Endothelial cell of umbilical vein (primary cell): ENCODE results near the gene SLCO2B1. TPM values are rescaled to one million over a fixed set of nuclear protein-coding genes. Genes with fewer than 3 reads are reported as not detected.

Experiments
- BruUV-seq: library from RNA; stranded (reverse); fragments of 400-500 nt; replicated peaks from 2 replicates; lab custom pipeline; 2021; lab: Mats Ljungman, UMichigan
- CTCF ChIA-PET: fragments of 300-600, 350-600 bp; sonication (Branson Sonifier 250); formaldehyde crosslinking; loops from one replicate; lab custom pipeline; 2021; ENCODE audit warnings: antibody characterized with exemption, inconsistent platforms; lab: Charles Lee
- POLR2A ChIA-PET: fragments of 300-600, 350-600 bp; sonication (Branson Sonifier 250); formaldehyde crosslinking; loops from one replicate; lab custom pipeline; 2021; ENCODE audit warnings: antibody characterized with exemption, inconsistent platforms; lab: Charles Lee
- DNase-seq: peaks from one replicate; pipeline ENCODE4 v3.0.0-alpha.2; 2011; ENCODE audit warnings: low read depth, low spot score
- FAIRE-seq: peaks from 2 replicates; lab custom pipeline; 2011; peaks lifted over from hg19 to GRCh38; lab: Jason Lieb, UNC
- H2AFZ ChIP-seq: 2 replicates; pipeline ENCODE4 v1.6.0; 2012; ENCODE audit warnings: low read depth, low read length, control low read depth, inconsistent platforms
- H3K27ac ChIP-seq: 2 replicates; pipeline ENCODE4 v1.5.1; 2011; ENCODE audit warnings: low read depth, mild to moderate bottlenecking, control low read depth, low read length, moderate library complexity; ENCODE audit not compliant: insufficient read depth
- H3K27me3 ChIP-seq, 2 experiments: 2 replicates each; pipeline versions ENCODE4 v1.6.0 to v1.6.1; 2011; ENCODE audit warnings: low read length in 2 of 2, mixed read lengths in 1 of 2; ENCODE audit not compliant: control insufficient read depth in 2 of 2, insufficient read depth in 2 of 2
- H3K36me3 ChIP-seq, 2 experiments: 2 replicates in 1 of 2; 3 replicates in 1 of 2; pipeline ENCODE4 v1.5.1; 2011; ENCODE audit warnings: low read length in 2 of 2, mild to moderate bottlenecking in 1 of 2, moderate library complexity in 1 of 2; ENCODE audit not compliant: control insufficient read depth in 2 of 2, insufficient read depth in 2 of 2; ENCODE audit errors: extremely low read depth in 1 of 2
- H3K4me1 ChIP-seq: 3 replicates; pipeline ENCODE4 v1.5.1; 2011; ENCODE audit warnings: mild to moderate bottlenecking, low read length; ENCODE audit not compliant: control insufficient read depth, insufficient read depth; ENCODE audit errors: extremely low read depth
- H3K4me2 ChIP-seq: 2 replicates; pipeline ENCODE4 v1.6.1; 2011; ENCODE audit warnings: low read length, control low read depth, mixed read lengths; ENCODE audit not compliant: insufficient read depth
- H3K4me3 ChIP-seq, 3 experiments: fragments of 200-600 bp in 1 of 3; sonication (generic), shearing (Covaris generic) in 1 of 3; replicated peaks in 1 of 3; 2 replicates each; pipeline ENCODE4 v1.5.1; 2011 to 2016; ENCODE audit warnings: control low read depth in 3 of 3, low read length in 3 of 3, mild to moderate bottlenecking in 2 of 3, inconsistent platforms in 1 of 3, low read depth in 1 of 3, moderate library complexity in 1 of 3; ENCODE audit not compliant: insufficient read depth in 1 of 3
- H3K79me2 ChIP-seq: 2 replicates; pipeline ENCODE4 v1.6.0; 2012; ENCODE audit warnings: low read length, inconsistent platforms; ENCODE audit not compliant: control insufficient read depth, insufficient read depth
- H3K9ac ChIP-seq: replicated peaks from 2 replicates; pipeline ENCODE3; 2011; ENCODE audit warnings: low read length, control low read depth; ENCODE audit not compliant: insufficient read depth; ENCODE audit errors: extremely low read depth
- H3K9me1 ChIP-seq: replicated peaks from 3 replicates; pipeline ENCODE4 v1.6.0; 2011; ENCODE audit warnings: mild to moderate bottlenecking, low read length; ENCODE audit not compliant: control insufficient read depth, insufficient read depth; ENCODE audit errors: extremely low read depth
- H3K9me3 ChIP-seq: replicated peaks from 2 replicates; pipeline ENCODE4 v1.5.1; 2012; ENCODE audit warnings: low read length, inconsistent platforms; ENCODE audit not compliant: control insufficient read depth, insufficient read depth
- H4K20me1 ChIP-seq: replicated peaks from 2 replicates; pipeline ENCODE3; 2011; ENCODE audit warnings: mild to moderate bottlenecking, low read length; ENCODE audit not compliant: control insufficient read depth, insufficient read depth; ENCODE audit errors: extremely low read depth
- CTCF ChIP-seq, 2 donors: IDR thresholded peaks; 1 replicate in 1 of 2; 2 replicates in 1 of 2; pipeline ENCODE4 v1.5.1; 2011; ENCODE audit warnings: low read length in 2 of 2, mild to moderate bottlenecking in 2 of 2, moderate library complexity in 2 of 2, control low read depth in 1 of 2, inconsistent platforms in 1 of 2, low read depth in 1 of 2; ENCODE audit not compliant: insufficient read depth in 1 of 2; ENCODE audit errors: extremely low read depth in 1 of 2
- EZH2 ChIP-seq: IDR thresholded peaks from 2 replicates; pipeline ENCODE4 v1.6.1; 2012; ENCODE audit warnings: borderline replicate concordance, low read depth, mild to moderate bottlenecking, moderate library complexity, low read length, inconsistent platforms; ENCODE audit not compliant: severe bottlenecking
- FOS ChIP-seq: IDR thresholded peaks from 2 replicates; pipeline ENCODE4 v1.6.1; 2011; ENCODE audit warnings: mild to moderate bottlenecking, low read length, moderate library complexity, borderline replicate concordance; ENCODE audit not compliant: insufficient read depth
- GATA2 ChIP-seq: IDR thresholded peaks from 2 replicates; pipeline ENCODE4 v1.7.0; 2011; ENCODE audit warnings: low read depth, mild to moderate bottlenecking, moderate library complexity, mixed read lengths, low read length; ENCODE audit not compliant: insufficient read length, insufficient read depth
- JUN ChIP-seq: IDR thresholded peaks from 2 replicates; pipeline ENCODE4 v1.6.1; 2011; ENCODE audit warnings: borderline replicate concordance, low read depth; ENCODE audit not compliant: insufficient read length, insufficient read depth
- MAX ChIP-seq: IDR thresholded peaks from 2 replicates; pipeline ENCODE4 v1.6.1; 2011; ENCODE audit not compliant: insufficient read depth, insufficient read length
- MYC ChIP-seq: IDR thresholded peaks from one replicate; pipeline ENCODE4 v1.6.1; 2011; ENCODE audit warnings: mild to moderate bottlenecking, low read depth, low read length
- POLR2A ChIP-seq: IDR thresholded peaks from 2 replicates; pipeline ENCODE4 v1.6.1; 2012; ENCODE audit warnings: low read depth, mild to moderate bottlenecking, control low read depth, low read length
- POLR2AphosphoS5 ChIP-seq: IDR thresholded peaks from 2 replicates; pipeline ENCODE4 v1.6.1; 2012; ENCODE audit warnings: low read depth, mild to moderate bottlenecking, control low read depth, low read length, moderate library complexity; ENCODE audit not compliant: insufficient read depth
- dilution Hi-C: fragments of 300-500 bp; cut with MboI; formaldehyde crosslinking; loops from one replicate; pipeline ENCODE4 v1.15.0; 2019; ENCODE audit warnings: low sequenced_read_pairs; ENCODE audit not compliant: extremely low pct_ligation_motif_present
- intact Hi-C: fragments of 100-400 bp; cut with micrococcal nuclease; formaldehyde crosslinking; loops from one replicate; pipeline ENCODE4 v1.10.0; 2022
- polyA plus RNA-seq, 4 experiments: library from polyadenylated mRNA; depleted of rRNA in 3 of 4; stranded (reverse) in 3 of 4; unstranded in 1 of 4; fragments of >200 nt; gene quantifications; 2 replicates each; pipeline versions ENCODE4 v1.2.1 to v1.2.3, GENCODE V29; 2011 to 2012; ENCODE audit warnings: missing spikeins in 1 of 4
- total RNA-seq: library from RNA; stranded (reverse); gene quantifications from 2 replicates; pipeline ENCODE4 v1.2.3, GENCODE V29; 2021

SLCO2B1 gene
- total and polyA plus RNA-seq, 2 donors (not counting 3 experiments of a cell fraction or from before 2014, with no cell fraction given): 0.04 TPM; not detected in 1

DNA sequence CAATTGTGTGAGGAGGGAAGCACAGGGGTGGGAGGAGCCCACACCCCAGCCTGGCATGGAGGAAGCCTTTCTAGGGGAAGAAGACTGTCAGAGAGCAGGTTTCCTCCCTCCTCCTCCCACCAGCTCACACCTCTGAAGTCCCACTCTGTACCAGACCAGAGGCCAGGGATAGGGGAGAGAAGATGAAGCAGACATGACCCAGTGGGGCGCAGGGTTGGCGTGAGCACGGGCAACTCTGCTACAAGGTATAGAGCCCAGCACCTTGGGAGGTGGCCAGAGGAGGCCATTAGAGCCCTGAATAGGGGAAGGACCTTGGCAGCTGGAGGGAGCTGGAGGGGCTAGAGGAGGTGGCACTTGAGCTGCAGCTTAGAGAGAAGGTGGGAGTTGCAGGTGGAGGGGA, 15.9 kb downstream of the SLCO2B1 start:
- peaks cover 0 to 5% of the 10 kb centered on the region in 2 experiments for H3K27me3 ChIP-seq
- no peak overlapping the region for H3K4me3 ChIP-seq
- no peaks in the 10 kb centered on the region for H3K9me1 ChIP-seq
- no TSS peak for BruUV-seq
- DNase-seq (no peak), FAIRE-seq (no peak)
- peaks cover 3% of the 10 kb centered on the region for H3K4me1 ChIP-seq
- H3K27ac ChIP-seq: no peak overlapping the region
- no peak overlapping the region for H3K4me2 ChIP-seq
- no peaks in the 10 kb centered on the region for H3K79me2 ChIP-seq
- H4K20me1 ChIP-seq: no peaks in the 10 kb centered on the region
- no peak overlapping the region for H2AFZ ChIP-seq
- intact Hi-C loops (no loop called here), dilution Hi-C loops (no loop called here)
- no peaks in the 10 kb centered on the region for H3K36me3 ChIP-seq
- POLR2A ChIA-PET: no interaction called here
- CTCF ChIA-PET: interaction anchor here (0.8 kb wide), 1 partner anchor 38 kb away, joined by 3 read pairs; no protein-coding TSS in a partner anchor
- H3K9me3 ChIP-seq: no peaks in the 10 kb centered on the region
- TF ChIP-seq EZH2 (no peak), JUN (no peak), MAX (no peak), MYC (no peak), POLR2A (no peak)
- no peak overlapping the region for H3K9ac ChIP-seq

DNA sequence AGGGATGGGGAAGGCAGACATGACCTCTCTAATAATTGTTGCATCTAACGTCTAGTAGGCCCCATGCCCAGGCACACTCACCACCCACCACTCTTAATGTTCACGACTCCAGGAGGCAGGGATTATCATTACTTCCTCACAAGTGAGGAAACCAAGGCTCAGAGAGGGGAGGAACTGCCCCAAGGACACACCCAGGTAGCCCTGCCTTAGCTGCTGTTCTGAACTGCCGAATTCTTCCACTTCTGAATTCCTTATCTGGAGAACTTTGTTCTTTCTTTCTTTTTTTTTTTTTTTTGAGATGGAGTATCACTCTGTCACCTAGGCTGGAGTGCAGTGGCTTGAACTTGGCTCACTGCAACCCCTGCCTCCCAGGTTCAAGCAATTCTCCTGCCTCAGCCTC, 16.7 kb downstream of the SLCO2B1 start:
- Histone ChIP-seq H3K9me1 (no peaks in the 10 kb centered on the region), H4K20me1 (no peaks in the 10 kb centered on the region), H3K9ac (no peak overlapping the region), H3K27ac (no peak overlapping the region), H3K4me3 (no peak overlapping the region), H2AFZ (no peak overlapping the region), H3K4me2 (no peak overlapping the region), H3K27me3 (peaks cover 0 to 5% of the 10 kb centered on the region in 2 experiments), H3K9me3 (no peaks in the 10 kb centered on the region), H3K79me2 (no peaks in the 10 kb centered on the region), H3K36me3 (no peaks in the 10 kb centered on the region), H3K4me1 (no peaks in the 10 kb centered on the region)
- POLR2A ChIA-PET: no interaction called here
- CTCF ChIA-PET: interaction anchor here (1.1 to 5.0 kb wide), 2 partner anchors 27 to 37 kb away, joined by 3 to 20 read pairs; no protein-coding TSS in a partner anchor
- BruUV-seq: no TSS peak
- no peak for FAIRE-seq
- DNase-seq: no peak
- dilution Hi-C loops (no loop called here), intact Hi-C loops (no loop called here)
- TF ChIP-seq POLR2AphosphoS5: no peak
- TF ChIP-seq MYC: no peak
- TF ChIP-seq CTCF (IDR thresholded peaks at IDR 0.05; ENCODE audit: extremely low read depth in 1 of 2, insufficient read depth in 1 of 2, low read depth in 1 of 2, low read length in 2 of 2): no peak
- TF ChIP-seq JUN: no peak
- no peak for TF ChIP-seq POLR2A
- no peak for TF ChIP-seq GATA2
- TF ChIP-seq MAX: no peak
- no peak for TF ChIP-seq FOS
- no peak for TF ChIP-seq EZH2
